Measurements from ENCODE around the gene CD72. TPM values are rescaled to one million over a fixed set of nuclear protein-coding genes. Genes with fewer than 3 reads are reported as not detected.
"Not testable (repeated sequence)": the region's sequence is repeated elsewhere in the genome, so short reads cannot be mapped to it uniquely, and the experiment has no call there.

CD72 gene
- total and polyA plus RNA-seq, 2 donors (not counting 1 experiment from before 2014, with no cell fraction given), result 1.00 to 2.8 TPM

DNA sequence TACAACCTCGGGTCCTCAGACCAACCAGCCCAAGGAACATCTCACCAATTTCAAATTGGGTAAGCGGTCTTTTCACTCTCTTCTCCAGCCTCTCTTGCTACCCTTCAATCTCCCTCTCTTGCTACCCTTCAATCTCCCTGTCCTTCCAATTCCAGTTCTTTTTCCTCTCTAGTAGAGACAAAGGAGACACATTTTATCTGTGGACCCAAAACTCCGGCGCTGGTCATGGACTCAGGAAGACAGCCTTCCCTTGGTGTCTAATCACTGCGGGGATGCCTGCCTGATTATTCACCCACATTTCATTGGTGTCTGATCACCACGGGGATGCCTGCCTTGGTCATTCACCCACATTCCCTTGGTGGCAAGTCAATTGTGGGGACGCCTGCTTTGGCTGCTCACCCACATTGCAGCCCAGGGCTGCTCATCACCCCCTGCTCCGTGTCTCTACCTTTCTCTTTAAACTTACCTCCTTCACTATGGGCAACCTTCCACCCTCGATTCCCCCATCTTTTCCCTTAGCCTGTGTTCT, 19.3 kb upstream of the CD72 start:
- H3K36me3 ChIP-seq (ENCODE audit: control insufficient read depth, insufficient read depth, low read length); H3K27ac ChIP-seq (ENCODE audit: insufficient read depth, low read length); H3K79me2 ChIP-seq (ENCODE audit: control insufficient read depth, insufficient read depth, low read length); H3K27me3 ChIP-seq (ENCODE audit: control insufficient read depth, insufficient read depth, low read length); H3K9ac ChIP-seq (ENCODE audit: insufficient read depth, low read length); H3K4me3 ChIP-seq (replicated peaks in 1 of 4; ENCODE audit: control extremely low read depth in 1 of 4, insufficient read depth in 1 of 4, low read depth in 3 of 4, low read length in 4 of 4); H3K4me1 ChIP-seq (ENCODE audit: control insufficient read depth, extremely low read depth, insufficient read depth, low read length); H4K20me1 ChIP-seq (ENCODE audit: control insufficient read depth, extremely low read depth, insufficient read depth, low read length); H3K4me2 ChIP-seq (ENCODE audit: extremely low read depth, insufficient read depth, low read length); H2AFZ ChIP-seq (ENCODE audit: low read length); H3K9me3 ChIP-seq (ENCODE audit: control insufficient read depth, insufficient read depth, low read depth, low read length): not testable (repeated sequence)
- DNase-seq (ENCODE audit: low read depth in 2 of 2), result peak in 1 of 2 donors; percentile 22

DNA sequence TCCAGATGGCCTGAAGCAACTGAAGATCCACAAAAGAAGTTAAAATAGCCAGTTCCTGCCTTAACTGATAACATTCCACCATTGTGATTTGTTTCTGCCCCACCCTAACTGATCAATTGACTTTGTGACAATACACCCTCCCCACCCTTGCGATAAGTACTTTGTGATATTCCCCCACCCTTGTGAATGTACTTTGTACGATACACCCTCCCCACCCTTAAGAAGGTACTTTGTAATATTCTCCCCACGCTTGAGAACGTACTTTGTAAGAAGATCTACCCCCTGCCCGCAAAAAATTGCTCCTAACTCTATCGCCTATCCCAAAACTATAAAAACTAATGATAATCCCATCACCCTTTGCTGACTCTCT, 18.6 kb upstream of the CD72 start:
- not testable (repeated sequence) for DNase-seq (ENCODE audit: low read depth in 2 of 2); H3K36me3 ChIP-seq (ENCODE audit: control insufficient read depth, insufficient read depth, low read length); H3K9me3 ChIP-seq (ENCODE audit: control insufficient read depth, insufficient read depth, low read depth, low read length); H2AFZ ChIP-seq (ENCODE audit: low read length); H3K4me1 ChIP-seq (ENCODE audit: control insufficient read depth, extremely low read depth, insufficient read depth, low read length); H3K4me2 ChIP-seq (ENCODE audit: extremely low read depth, insufficient read depth, low read length); H3K27ac ChIP-seq (ENCODE audit: insufficient read depth, low read length); H4K20me1 ChIP-seq (ENCODE audit: control insufficient read depth, extremely low read depth, insufficient read depth, low read length); H3K27me3 ChIP-seq (ENCODE audit: control insufficient read depth, insufficient read depth, low read length); H3K4me3 ChIP-seq (replicated peaks in 1 of 4; ENCODE audit: control extremely low read depth in 1 of 4, insufficient read depth in 1 of 4, low read depth in 3 of 4, low read length in 4 of 4); H3K9ac ChIP-seq (ENCODE audit: insufficient read depth, low read length); H3K79me2 ChIP-seq (ENCODE audit: control insufficient read depth, insufficient read depth, low read length)

DNA sequence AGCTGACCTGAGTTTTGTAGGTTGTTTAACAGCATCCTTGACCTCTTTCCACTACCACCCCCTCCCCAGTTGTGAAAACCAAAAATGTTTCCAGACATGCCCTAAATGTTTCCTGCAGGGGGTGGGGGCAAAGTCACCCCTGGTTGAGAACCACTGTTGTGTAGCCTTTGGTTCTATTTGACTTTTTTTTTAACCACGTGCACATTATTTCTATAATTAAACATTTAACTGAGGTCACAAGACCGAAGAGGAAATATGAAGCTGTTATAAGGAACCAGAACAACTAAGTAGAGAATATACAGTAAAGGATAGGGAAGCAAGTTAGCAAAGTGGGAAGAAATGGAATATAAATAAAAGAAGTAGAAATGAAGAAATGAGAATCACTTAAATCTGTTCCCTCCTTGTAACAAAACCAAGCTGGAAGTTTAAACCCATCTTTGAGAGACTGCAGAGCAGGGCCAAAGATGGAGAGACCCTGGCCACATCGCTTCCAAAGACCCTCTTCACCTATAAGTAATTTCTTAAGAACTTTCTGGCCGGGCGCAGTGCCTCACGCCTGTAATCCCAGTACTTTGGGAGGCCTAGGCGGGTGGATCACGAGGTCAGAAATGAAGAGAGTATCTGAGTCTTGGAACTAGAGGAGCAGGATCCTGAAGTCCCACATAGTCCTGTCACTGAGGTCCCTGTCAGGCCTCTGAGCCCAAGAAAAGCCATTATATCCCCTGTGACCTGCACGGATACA, 18.1 kb upstream of the CD72 start:
- Histone ChIP-seq H3K79me2 (ENCODE audit: control insufficient read depth, insufficient read depth, low read length) (no peaks in the 10 kb centered on the region), H3K4me1 (ENCODE audit: control insufficient read depth, extremely low read depth, insufficient read depth, low read length) (no peaks in the 10 kb centered on the region), H3K36me3 (ENCODE audit: control insufficient read depth, insufficient read depth, low read length) (no peaks in the 10 kb centered on the region), H3K27ac (ENCODE audit: insufficient read depth, low read length) (no peak overlapping the region), H3K4me3 (replicated peaks in 1 of 4; ENCODE audit: control extremely low read depth in 1 of 4, insufficient read depth in 1 of 4, low read depth in 3 of 4, low read length in 4 of 4) (no peak overlapping the region), H3K4me2 (ENCODE audit: extremely low read depth, insufficient read depth, low read length) (no peak overlapping the region), H4K20me1 (ENCODE audit: control insufficient read depth, extremely low read depth, insufficient read depth, low read length) (no peaks in the 10 kb centered on the region), H3K27me3 (ENCODE audit: control insufficient read depth, insufficient read depth, low read length) (no peaks in the 10 kb centered on the region), H2AFZ (ENCODE audit: low read length) (no peak overlapping the region), H3K9me3 (ENCODE audit: control insufficient read depth, insufficient read depth, low read depth, low read length) (no peaks in the 10 kb centered on the region), H3K9ac (ENCODE audit: insufficient read depth, low read length) (no peak overlapping the region)
- TF ChIP-seq, protein P1, sequence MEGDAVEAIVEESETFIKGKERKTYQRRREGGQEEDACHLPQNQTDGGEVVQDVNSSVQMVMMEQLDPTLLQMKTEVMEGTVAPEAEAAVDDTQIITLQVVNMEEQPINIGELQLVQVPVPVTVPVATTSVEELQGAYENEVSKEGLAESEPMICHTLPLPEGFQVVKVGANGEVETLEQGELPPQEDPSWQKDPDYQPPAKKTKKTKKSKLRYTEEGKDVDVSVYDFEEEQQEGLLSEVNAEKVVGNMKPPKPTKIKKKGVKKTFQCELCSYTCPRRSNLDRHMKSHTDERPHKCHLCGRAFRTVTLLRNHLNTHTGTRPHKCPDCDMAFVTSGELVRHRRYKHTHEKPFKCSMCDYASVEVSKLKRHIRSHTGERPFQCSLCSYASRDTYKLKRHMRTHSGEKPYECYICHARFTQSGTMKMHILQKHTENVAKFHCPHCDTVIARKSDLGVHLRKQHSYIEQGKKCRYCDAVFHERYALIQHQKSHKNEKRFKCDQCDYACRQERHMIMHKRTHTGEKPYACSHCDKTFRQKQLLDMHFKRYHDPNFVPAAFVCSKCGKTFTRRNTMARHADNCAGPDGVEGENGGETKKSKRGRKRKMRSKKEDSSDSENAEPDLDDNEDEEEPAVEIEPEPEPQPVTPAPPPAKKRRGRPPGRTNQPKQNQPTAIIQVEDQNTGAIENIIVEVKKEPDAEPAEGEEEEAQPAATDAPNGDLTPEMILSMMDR (conservative IDR thresholded peaks at IDR 0.05 in 1 of 2, IDR thresholded peaks at IDR 0.05 in 1 of 2; ENCODE audit: low read depth in 1 of 2, low read length in 2 of 2), result no peak
- DNase-seq (ENCODE audit: low read depth in 2 of 2), result no peak

DNA sequence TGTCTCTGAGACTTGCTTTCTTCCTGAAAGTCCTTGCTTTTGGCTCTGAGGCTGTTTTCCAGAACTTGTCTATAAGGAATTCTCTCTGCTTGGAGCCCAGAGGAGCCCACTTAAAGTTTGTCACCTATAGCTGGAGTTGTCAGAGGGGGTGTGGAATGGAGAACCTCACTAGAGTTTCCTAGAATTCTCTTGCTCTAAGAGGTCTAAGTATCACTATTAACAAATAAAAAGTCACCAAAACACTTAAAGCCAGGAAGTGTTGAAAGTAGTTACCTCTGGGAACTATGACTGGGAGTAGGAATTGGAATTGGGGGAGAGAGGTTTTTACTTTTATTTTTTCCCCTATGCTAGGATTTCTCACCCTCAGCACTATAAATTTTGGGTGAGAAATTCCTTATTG, 17.5 kb upstream of the CD72 start:
- H3K27ac ChIP-seq (ENCODE audit: insufficient read depth, low read length), result no peak overlapping the region
- H3K27me3 ChIP-seq (ENCODE audit: control insufficient read depth, insufficient read depth, low read length), result no peaks in the 10 kb centered on the region
- no peaks in the 10 kb centered on the region for H3K4me1 ChIP-seq (ENCODE audit: control insufficient read depth, extremely low read depth, insufficient read depth, low read length)
- no peak overlapping the region for H3K4me2 ChIP-seq (ENCODE audit: extremely low read depth, insufficient read depth, low read length)
- no peaks in the 10 kb centered on the region for H4K20me1 ChIP-seq (ENCODE audit: control insufficient read depth, extremely low read depth, insufficient read depth, low read length)
- no peak for DNase-seq (ENCODE audit: low read depth in 2 of 2)
- H2AFZ ChIP-seq (ENCODE audit: low read length), result no peak overlapping the region
- no peak overlapping the region for H3K4me3 ChIP-seq (replicated peaks in 1 of 4; ENCODE audit: control extremely low read depth in 1 of 4, insufficient read depth in 1 of 4, low read depth in 3 of 4, low read length in 4 of 4)
- no peaks in the 10 kb centered on the region for H3K36me3 ChIP-seq (ENCODE audit: control insufficient read depth, insufficient read depth, low read length)
- no peak for TF ChIP-seq EZH2 (IDR thresholded peaks at IDR 0.05; ENCODE audit: low read length, missing control alignments)
- TF ChIP-seq, protein P1 (conservative IDR thresholded peaks at IDR 0.05 in 1 of 2, IDR thresholded peaks at IDR 0.05 in 1 of 2; ENCODE audit: low read depth in 1 of 2, low read length in 2 of 2), result no peak
- H3K9me3 ChIP-seq (ENCODE audit: control insufficient read depth, insufficient read depth, low read depth, low read length), result no peaks in the 10 kb centered on the region
- H3K79me2 ChIP-seq (ENCODE audit: control insufficient read depth, insufficient read depth, low read length), result no peaks in the 10 kb centered on the region
- H3K9ac ChIP-seq (ENCODE audit: insufficient read depth, low read length), result no peak overlapping the region
